PC-3 (cell line): Measurements from ENCODE around the gene MGLL. TPM values are rescaled to one million over a fixed set of nuclear protein-coding genes. Genes with fewer than 3 reads are reported as not detected.

ENCODE experiments used
- ATAC-seq: fragments of 200-7000 bp; cut with Tn5 transposase; 2 replicates; pipeline ENCODE4 v1.9.1; 2020; ENCODE audit warnings: mild to moderate bottlenecking, moderate library complexity
- BruUV-seq: library from RNA; stranded (reverse); fragments of 400-500 nt; replicated peaks from 2 replicates; lab custom pipeline; 2021; lab: Mats Ljungman, UMichigan
- CTCF ChIA-PET: fragments of 300-600 bp; sonication (Branson Sonifier 250); formaldehyde crosslinking; loops from one replicate; lab custom pipeline; 2022; ENCODE audit warnings: antibody characterized with exemption; lab: Charles Lee
- POLR2A ChIA-PET: fragments of 300-600 bp; sonication (Branson Sonifier 250); formaldehyde crosslinking; loops from one replicate; lab custom pipeline; 2022; ENCODE audit warnings: antibody characterized with exemption; ENCODE audit not compliant: unreplicated experiment; lab: Charles Lee
- DNase-seq: peaks from one replicate; pipeline ENCODE4 v3.0.0-alpha.2; 2015
- H2AFZ ChIP-seq: fragments of 300-600 bp; sonication (generic); 2 replicates; pipeline ENCODE4 v1.6.0; 2016; ENCODE audit warnings: antibody characterized with exemption, low read length
- H3F3A ChIP-seq: fragments of 300-600 bp; sonication (generic); one replicate; pipeline ENCODE4 v1.6.0; 2017; ENCODE audit warnings: antibody characterized with exemption, low read length, control low read depth, mild to moderate bottlenecking; ENCODE audit not compliant: unreplicated experiment
- H3K27ac ChIP-seq: fragments of 300-600 bp; sonication (generic); 2 replicates; pipeline ENCODE4 v1.5.1; 2016; ENCODE audit warnings: mild to moderate bottlenecking, low read length
- H3K27me3 ChIP-seq: fragments of 300-600 bp; sonication (generic); 2 replicates; pipeline ENCODE4 v1.6.1; 2016; ENCODE audit warnings: low read length, mixed read lengths
- H3K36me3 ChIP-seq: fragments of 300-600 bp; sonication (generic); 2 replicates; pipeline ENCODE4 v1.6.1; 2016; ENCODE audit warnings: low read depth, mixed run types, low read length, mixed read lengths
- H3K4me1 ChIP-seq: fragments of 300-600 bp; sonication (generic); 2 replicates; pipeline ENCODE4 v1.5.1; 2016; ENCODE audit warnings: low read length; ENCODE audit not compliant: insufficient read depth
- H3K4me2 ChIP-seq: fragments of 300-600 bp; sonication (generic); 2 replicates; pipeline ENCODE4 v1.6.0; 2016; ENCODE audit warnings: low read length
- H3K4me3 ChIP-seq: fragments of 300-600 bp; sonication (generic); 2 replicates; pipeline ENCODE4 v1.5.1; 2016; ENCODE audit warnings: mild to moderate bottlenecking, low read length, mixed read lengths
- H3K79me2 ChIP-seq: fragments of 300-600 bp; sonication (generic); 2 replicates; pipeline ENCODE4 v1.6.1; 2017; ENCODE audit warnings: low read length, mixed read lengths
- H3K9ac ChIP-seq: fragments of 300-600 bp; sonication (generic); 2 replicates; pipeline ENCODE4 v1.6.0; 2016; ENCODE audit warnings: mild to moderate bottlenecking, low read length
- H3K9me2 ChIP-seq: fragments of 300-600 bp; sonication (generic); replicated peaks from 2 replicates; pipeline ENCODE4 v1.6.1; 2016; ENCODE audit warnings: mixed run types, low read length, mixed read lengths
- H3K9me3 ChIP-seq: fragments of 300-600 bp; sonication (generic); 2 replicates; pipeline ENCODE4 v1.6.1; 2016; ENCODE audit warnings: low read length, mixed read lengths
- H4K20me1 ChIP-seq: fragments of 300-600 bp; sonication (generic); 2 replicates; pipeline ENCODE4 v1.6.1; 2016; ENCODE audit warnings: low read length, mixed read lengths
- EZH2 ChIP-seq: fragments of 300-600 bp; sonication (generic); IDR thresholded peaks from one replicate; pipeline ENCODE4 v1.6.1; 2017; ENCODE audit warnings: antibody characterized with exemption, mild to moderate bottlenecking, low read length; ENCODE audit not compliant: unreplicated experiment
- EZH2phosphoT487 ChIP-seq: fragments of 300-600 bp; sonication (generic); IDR thresholded peaks from 2 replicates; pipeline ENCODE4 v1.6.1; 2018; ENCODE audit warnings: mild to moderate bottlenecking, antibody characterized with exemption, low read length, borderline replicate concordance
- intact Hi-C: fragments of 100-400 bp; cut with micrococcal nuclease; formaldehyde crosslinking; loops from 2 replicates; pipeline ENCODE4 v1.9.0; 2023
- total RNA-seq: library from RNA; depleted of rRNA; stranded (reverse); fragments of >200 nt; gene quantifications from 2 replicates; pipeline ENCODE4 v1.2.3, GENCODE V29; 2014
- TF ChIP-seq, protein P1 (sequence below): fragments of 300-600 bp; sonication (generic); conservative IDR thresholded peaks from 2 replicates; pipeline ENCODE4 v1.5.1; 2017; ENCODE audit warnings: antibody characterized with exemption, low read depth, mild to moderate bottlenecking, low read length

The MGLL gene
- total RNA-seq, 1 experiment from 2014 or later = 38.7 TPM

DNA sequence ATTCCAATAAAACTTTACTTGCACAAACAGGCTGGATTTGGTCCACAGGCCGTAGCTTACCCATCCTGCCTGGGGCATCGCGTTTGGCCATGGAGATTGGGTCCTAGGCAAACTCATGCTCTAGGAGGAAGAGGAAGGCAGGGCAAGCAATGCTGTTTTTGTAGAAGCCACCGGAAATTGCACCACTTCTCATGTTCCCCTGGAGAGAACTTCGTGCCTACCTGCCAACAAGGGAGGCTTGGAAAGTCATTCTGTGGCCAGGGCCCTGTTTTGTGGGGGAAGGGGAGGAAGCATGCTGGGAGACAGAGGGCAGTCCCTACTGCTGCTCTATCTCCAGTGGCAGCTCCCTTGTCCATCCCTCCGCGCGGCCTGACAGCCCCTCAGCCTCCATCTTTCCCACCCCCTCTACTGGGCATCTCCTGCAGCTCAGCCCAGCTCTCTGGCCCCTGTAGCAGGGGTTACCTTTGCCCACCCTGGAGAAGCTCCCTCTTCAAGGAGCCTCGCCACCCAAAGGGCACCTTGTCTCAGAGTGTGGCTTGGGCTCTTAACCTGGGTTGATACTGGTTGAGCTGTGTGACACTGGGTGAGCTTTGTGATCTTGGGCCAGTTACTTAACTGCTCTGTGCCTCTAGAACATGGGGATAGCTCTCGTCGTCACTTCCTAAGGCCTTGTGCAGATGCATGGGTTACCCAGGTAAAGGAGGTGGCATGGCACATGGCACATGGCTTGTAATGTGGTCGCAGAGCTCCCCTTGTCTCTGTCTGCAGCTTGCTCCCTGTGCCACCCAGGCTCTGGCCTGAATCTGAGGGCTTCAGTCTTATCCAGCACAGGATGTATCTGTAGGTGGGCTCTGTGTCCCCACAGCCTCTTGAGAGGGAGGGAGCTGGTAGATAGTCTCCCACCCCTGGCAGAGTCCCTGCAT is 143.4 kb downstream of the MGLL start:
- Histone ChIP-seq H3K79me2 (no peaks in the 10 kb centered on the region), H3F3A (no peaks in the 10 kb centered on the region), H3K27me3 (no peaks in the 10 kb centered on the region), H2AFZ (no peak overlapping the region), H3K4me2 (no peak overlapping the region), H3K36me3 (no peaks in the 10 kb centered on the region), H4K20me1 (no peaks in the 10 kb centered on the region), H3K9me2 (no peaks in the 10 kb centered on the region), H3K9ac (no peak overlapping the region), H3K4me1 (no peaks in the 10 kb centered on the region), H3K4me3 (no peak overlapping the region), H3K9me3 (no peaks in the 10 kb centered on the region), H3K27ac (no peak overlapping the region)
- no TSS peak for BruUV-seq
- CTCF ChIA-PET = interaction anchor here (0.5 kb wide), 1 partner anchor 104 kb away, joined by 9 read pairs; no protein-coding TSS in a partner anchor
- ATAC-seq = no peak
- TF ChIP-seq, protein P1, sequence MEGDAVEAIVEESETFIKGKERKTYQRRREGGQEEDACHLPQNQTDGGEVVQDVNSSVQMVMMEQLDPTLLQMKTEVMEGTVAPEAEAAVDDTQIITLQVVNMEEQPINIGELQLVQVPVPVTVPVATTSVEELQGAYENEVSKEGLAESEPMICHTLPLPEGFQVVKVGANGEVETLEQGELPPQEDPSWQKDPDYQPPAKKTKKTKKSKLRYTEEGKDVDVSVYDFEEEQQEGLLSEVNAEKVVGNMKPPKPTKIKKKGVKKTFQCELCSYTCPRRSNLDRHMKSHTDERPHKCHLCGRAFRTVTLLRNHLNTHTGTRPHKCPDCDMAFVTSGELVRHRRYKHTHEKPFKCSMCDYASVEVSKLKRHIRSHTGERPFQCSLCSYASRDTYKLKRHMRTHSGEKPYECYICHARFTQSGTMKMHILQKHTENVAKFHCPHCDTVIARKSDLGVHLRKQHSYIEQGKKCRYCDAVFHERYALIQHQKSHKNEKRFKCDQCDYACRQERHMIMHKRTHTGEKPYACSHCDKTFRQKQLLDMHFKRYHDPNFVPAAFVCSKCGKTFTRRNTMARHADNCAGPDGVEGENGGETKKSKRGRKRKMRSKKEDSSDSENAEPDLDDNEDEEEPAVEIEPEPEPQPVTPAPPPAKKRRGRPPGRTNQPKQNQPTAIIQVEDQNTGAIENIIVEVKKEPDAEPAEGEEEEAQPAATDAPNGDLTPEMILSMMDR = no peak
- no peak for DNase-seq
- POLR2A ChIA-PET = no interaction called here
- intact Hi-C loops = no loop called here

DNA sequence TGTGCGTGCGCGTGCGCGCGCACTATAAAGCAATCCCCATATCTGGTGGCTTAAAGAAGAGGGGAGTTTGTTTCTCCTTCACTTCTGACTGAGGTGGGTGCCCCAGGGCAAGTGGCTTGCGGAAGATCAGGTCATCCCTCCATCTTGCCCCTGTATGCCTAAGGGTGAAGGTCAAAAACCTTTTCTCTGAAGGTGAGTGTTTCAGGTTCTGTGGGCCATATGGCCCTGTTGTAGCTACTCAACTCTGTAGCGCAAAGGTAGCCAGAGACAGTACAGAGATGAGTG is 144.1 kb downstream of the MGLL start:
- Histone ChIP-seq H3K27ac (no peak overlapping the region), H3K9me3 (no peaks in the 10 kb centered on the region), H3K4me3 (no peak overlapping the region), H3F3A (no peaks in the 10 kb centered on the region), H2AFZ (no peak overlapping the region), H3K9ac (no peak overlapping the region), H3K9me2 (no peaks in the 10 kb centered on the region), H3K79me2 (no peaks in the 10 kb centered on the region), H3K36me3 (no peaks in the 10 kb centered on the region), H3K4me1 (no peaks in the 10 kb centered on the region), H4K20me1 (no peaks in the 10 kb centered on the region), H3K27me3 (no peaks in the 10 kb centered on the region), H3K4me2 (no peak overlapping the region)
- ChIA-PET CTCF (interaction anchor here (0.5 kb wide), 1 partner anchor 104 kb away, joined by 9 read pairs; no protein-coding TSS in a partner anchor), POLR2A (no interaction called here)
- TF ChIP-seq, protein P1 = no peak
- TF ChIP-seq EZH2phosphoT487 = no peak
- TF ChIP-seq EZH2 = no peak
- ATAC-seq (no peak), DNase-seq (no peak)
- intact Hi-C loops = no loop called here
- BruUV-seq = no TSS peak
